Kidney glomerular epithelial cell (primary cell): ENCODE measurements around the gene OVCH1.
"Not testable (repeated sequence)": the region's sequence is repeated elsewhere in the genome, so short reads cannot be mapped to it uniquely, and the experiment has no call there.

Source experiments
- DNase-seq: peaks from one replicate; lab custom pipeline; 2025; lab: John Stamatoyannopoulos, UW

OVCH1 gene

DNA sequence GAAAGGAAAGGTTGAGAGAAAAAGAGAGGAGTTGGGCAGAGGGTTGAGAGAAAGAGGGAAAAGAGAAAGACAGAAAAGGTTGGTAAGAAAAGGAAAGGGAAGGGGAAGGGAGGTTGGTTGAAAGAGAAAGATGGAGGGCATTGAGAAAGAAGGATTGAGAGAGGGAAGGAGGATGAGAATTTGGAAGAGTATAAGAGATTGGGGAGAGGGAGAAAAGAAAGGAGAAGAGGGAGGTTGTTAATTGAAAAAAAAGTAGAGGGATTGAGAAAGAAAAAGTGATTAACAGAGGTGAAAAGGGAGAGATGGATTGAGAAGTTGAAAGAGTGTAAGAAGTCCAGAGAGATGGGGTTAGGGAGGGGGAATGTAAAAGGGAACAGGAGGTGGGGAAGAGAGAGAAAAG is 95.0 kb downstream of the OVCH1 start:
- DNase-seq, result no peak

GRCh38 chr12:29398495-29398894 is 99.0 kb downstream of the OVCH1 start:
- no peak for DNase-seq

DNA sequence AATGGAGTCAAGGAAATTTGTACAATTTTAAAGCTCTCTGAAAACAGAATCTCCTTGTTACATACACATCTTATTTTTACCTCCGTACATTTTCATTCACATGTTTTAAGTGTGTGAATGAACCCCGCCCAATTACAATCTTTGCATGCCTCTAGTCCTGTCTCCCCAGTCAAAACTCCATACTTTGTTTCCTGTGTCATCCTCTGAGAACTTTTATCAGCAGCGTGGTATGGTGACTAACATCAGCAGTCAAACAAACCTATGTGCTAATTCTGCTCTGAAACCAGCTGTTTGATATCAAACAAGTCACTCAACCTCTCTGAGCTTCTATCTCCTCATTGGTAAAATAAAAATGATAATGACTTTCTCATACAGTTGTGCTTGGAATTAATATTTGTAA is 100.7 kb downstream of the OVCH1 start:
- no peak for DNase-seq

DNA sequence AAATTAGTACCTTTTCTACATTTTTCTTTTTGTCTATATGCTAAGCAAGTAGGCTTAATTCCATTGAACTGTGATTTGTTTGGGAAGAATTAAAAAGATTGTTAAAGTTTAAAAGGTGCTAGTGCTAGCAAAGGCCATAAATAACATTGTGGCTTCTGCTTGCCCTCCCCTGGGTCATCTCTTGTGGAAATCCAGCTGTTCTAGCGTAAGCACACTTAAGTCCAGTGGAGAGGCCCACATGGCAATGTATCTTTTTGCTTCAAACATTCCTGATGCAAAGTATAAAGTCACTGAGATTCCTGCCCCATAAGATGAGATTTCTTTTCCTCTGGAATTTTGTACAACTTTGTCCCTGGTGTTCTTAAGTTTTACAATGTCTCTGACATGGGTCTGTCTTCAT is 102.1 kb downstream of the OVCH1 start:
- DNase-seq, result no peak

GRCh38 chr12:29390419-29390818 is 107.1 kb downstream of the OVCH1 start:
- not testable (repeated sequence) for DNase-seq

- no peak for DNase-seq
Measured at GRCh38 chr12:29389295-29389919, 108.1 kb downstream of the OVCH1 start.

- DNase-seq, result not testable (repeated sequence)
Measured at GRCh38 chr12:29386084-29386680, 111.3 kb downstream of the OVCH1 start.

DNA sequence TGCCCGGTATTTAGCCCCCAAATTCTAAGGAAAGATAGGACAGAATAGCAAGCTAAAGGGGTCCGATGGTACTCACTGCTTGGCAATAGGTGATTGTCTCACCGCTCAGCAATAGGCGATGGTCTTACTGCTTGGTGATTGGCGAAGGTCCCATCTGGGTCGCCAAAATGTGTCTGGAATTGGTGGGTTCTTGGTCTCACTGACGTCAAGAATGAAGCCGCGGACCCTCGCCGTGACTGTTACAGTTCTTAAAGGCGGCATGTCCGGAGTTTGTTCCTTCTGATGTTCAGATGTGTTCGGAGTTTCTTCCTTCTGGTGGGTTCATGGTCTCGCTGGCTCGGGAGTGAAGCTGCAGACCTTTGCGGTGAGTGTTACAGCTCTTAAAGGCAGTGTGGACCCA is 112.3 kb downstream of the OVCH1 start:
- DNase-seq, result not testable (repeated sequence)

GRCh38 chr12:29382251-29382650 is 115.2 kb downstream of the OVCH1 start:
- no peak for DNase-seq

GRCh38 chr12:29380536-29381523 is 116.7 kb downstream of the OVCH1 start, which contains the start of gene ERGIC2:
Gene ERGIC2, minus strand, starts transcription at chr12:29381172. Its CDS starts 9,539 bp downstream, at chr12:29371633.
- peak; percentile 100 for DNase-seq
